Left ventricle myocardium inferior (tissue), 1 donor: ENCODE results near the gene AP2A2. TPM values are rescaled to one million over a fixed set of nuclear protein-coding genes. Genes with fewer than 3 reads are reported as not detected.

ENCODE experiments used
- DNase-seq: peaks from one replicate; pipeline ENCODE4 v3.0.0-alpha.2; 2020
- H3K27ac ChIP-seq: fragments of 200-600 bp; replicated peaks from 2 replicates; pipeline ENCODE4 v1.8.0; 2021
- H3K27me3 ChIP-seq: fragments of 200-600 bp; 2 replicates; pipeline ENCODE4 v1.8.0; 2021; ENCODE audit warnings: low read depth
- H3K36me3 ChIP-seq: fragments of 200-600 bp; 2 replicates; pipeline ENCODE4 v1.8.0; 2021
- H3K4me1 ChIP-seq: fragments of 200-600 bp; 2 replicates; pipeline ENCODE4 v1.8.0; 2021
- H3K4me3 ChIP-seq: fragments of 200-600 bp; 2 replicates; pipeline ENCODE4 v1.8.0; 2021; ENCODE audit warnings: mild to moderate bottlenecking, moderate library complexity
- H3K9me3 ChIP-seq: fragments of 200-600 bp; replicated peaks from 2 replicates; pipeline ENCODE4 v1.8.0; 2021
- CTCF ChIP-seq: fragments of 200-600 bp; IDR thresholded peaks from 2 replicates; pipeline ENCODE4 v1.8.0; 2021; ENCODE audit warnings: antibody characterized with exemption, mild to moderate bottlenecking, borderline replicate concordance
- intact Hi-C: fragments of 100-400 bp; cut with micrococcal nuclease; formaldehyde crosslinking; loops from one replicate; pipeline ENCODE4 v1.11.0; 2022
- total RNA-seq: library from RNA; stranded (reverse); fragmentation: NEBNext Ultra II Directional; extraction: Animal tissue kit (Norgen Biotek cat#: 25700); gene quantifications from one replicate; pipeline ENCODE4 v1.2.1, GENCODE V29; 2021
- donor health status: DM: no; HTN: yes; CAD: no; lungs with severe emphysema.

The AP2A2 gene
- total RNA-seq, 1 donor from 2014 or later: 41.4 TPM

- H3K36me3 ChIP-seq: no peaks in the 10 kb centered on the region
- peaks cover 42% of the 10 kb centered on the region for H3K27me3 ChIP-seq
- H3K4me1 ChIP-seq: no peaks in the 10 kb centered on the region
- H3K27ac ChIP-seq: no peak overlapping the region
- no peaks in the 10 kb centered on the region for H3K9me3 ChIP-seq
- H3K4me3 ChIP-seq: no peak overlapping the region
- intact Hi-C loops: no loop called here
- no peak for TF ChIP-seq CTCF
- DNase-seq: no peak
These were observed 108.3 kb downstream of the AP2A2 start for GRCh38 chr11:1034001-1034400.

GRCh38 chr11:1034456-1035295 is 109.0 kb downstream of the AP2A2 start:
- no peak overlapping the region for H3K27ac ChIP-seq
- H3K36me3 ChIP-seq: no peaks in the 10 kb centered on the region
- TF ChIP-seq CTCF: no peak
- no peaks in the 10 kb centered on the region for H3K4me1 ChIP-seq
- peaks cover 42% of the 10 kb centered on the region for H3K27me3 ChIP-seq
- intact Hi-C loops: no loop called here
- H3K4me3 ChIP-seq: no peak overlapping the region
- no peaks in the 10 kb centered on the region for H3K9me3 ChIP-seq
- DNase-seq: no peak

GRCh38 chr11:1035577-1036283 is 110.1 kb downstream of the AP2A2 start:
- intact Hi-C loops: no loop called here
- no peak overlapping the region for H3K27ac ChIP-seq
- H3K36me3 ChIP-seq: no peaks in the 10 kb centered on the region
- no peaks in the 10 kb centered on the region for H3K9me3 ChIP-seq
- TF ChIP-seq CTCF: no peak
- H3K4me1 ChIP-seq: no peaks in the 10 kb centered on the region
- H3K27me3 ChIP-seq: peaks cover 51% of the 10 kb centered on the region
- DNase-seq: no peak
- H3K4me3 ChIP-seq: no peak overlapping the region

GRCh38 chr11:1036303-1036923 is 110.7 kb downstream of the AP2A2 start, which contains the start of gene MUC6:
Gene MUC6, minus strand, starts transcription at chr11:1036718. Its CDS starts 63 bp downstream, at chr11:1036655.
- Histone ChIP-seq H3K27ac (no peak within 1 kb of the TSS), H3K9me3 (no peaks in the 10 kb centered on the region), H3K4me3 (no peak within 1 kb of the TSS), H3K27me3 (peaks cover 57% of the 10 kb centered on the region), H3K4me1 (no peaks in the 10 kb centered on the region), H3K36me3 (no peaks in the 10 kb centered on the region)
- TF ChIP-seq CTCF: no peak
- intact Hi-C loops: no loop called here
- DNase-seq: no peak

GRCh38 chr11:1036931-1037330 is 111.3 kb downstream of the AP2A2 start:
- H3K9me3 ChIP-seq: no peaks in the 10 kb centered on the region
- H3K4me3 ChIP-seq: no peak overlapping the region
- no peaks in the 10 kb centered on the region for H3K4me1 ChIP-seq
- no peaks in the 10 kb centered on the region for H3K36me3 ChIP-seq
- TF ChIP-seq CTCF: no peak
- H3K27ac ChIP-seq: no peak overlapping the region
- peaks cover 58% of the 10 kb centered on the region for H3K27me3 ChIP-seq
- no peak for DNase-seq
- intact Hi-C loops: no loop called here
